VCaP (cell line): Measurements from ENCODE around the gene SDS.
A peak's percentile ranks its signal among the peaks of the same experiment; 100 is the strongest.
"Not testable (repeated sequence)": the region's sequence is repeated elsewhere in the genome, so short reads cannot be mapped to it uniquely, and the experiment has no call there.

Source experiments
- H3K27ac ChIP-seq: fragments of 450-650 bp; 2 replicates; pipeline ENCODE4 v1.5.1; 2017
- TF ChIP-seq, protein P1 (sequence below): fragments of 450-650 bp; conservative IDR thresholded peaks from 2 replicates; pipeline ENCODE4 v1.5.1; 2017; ENCODE audit warnings: mild to moderate bottlenecking, moderate library complexity

SDS gene

DNA sequence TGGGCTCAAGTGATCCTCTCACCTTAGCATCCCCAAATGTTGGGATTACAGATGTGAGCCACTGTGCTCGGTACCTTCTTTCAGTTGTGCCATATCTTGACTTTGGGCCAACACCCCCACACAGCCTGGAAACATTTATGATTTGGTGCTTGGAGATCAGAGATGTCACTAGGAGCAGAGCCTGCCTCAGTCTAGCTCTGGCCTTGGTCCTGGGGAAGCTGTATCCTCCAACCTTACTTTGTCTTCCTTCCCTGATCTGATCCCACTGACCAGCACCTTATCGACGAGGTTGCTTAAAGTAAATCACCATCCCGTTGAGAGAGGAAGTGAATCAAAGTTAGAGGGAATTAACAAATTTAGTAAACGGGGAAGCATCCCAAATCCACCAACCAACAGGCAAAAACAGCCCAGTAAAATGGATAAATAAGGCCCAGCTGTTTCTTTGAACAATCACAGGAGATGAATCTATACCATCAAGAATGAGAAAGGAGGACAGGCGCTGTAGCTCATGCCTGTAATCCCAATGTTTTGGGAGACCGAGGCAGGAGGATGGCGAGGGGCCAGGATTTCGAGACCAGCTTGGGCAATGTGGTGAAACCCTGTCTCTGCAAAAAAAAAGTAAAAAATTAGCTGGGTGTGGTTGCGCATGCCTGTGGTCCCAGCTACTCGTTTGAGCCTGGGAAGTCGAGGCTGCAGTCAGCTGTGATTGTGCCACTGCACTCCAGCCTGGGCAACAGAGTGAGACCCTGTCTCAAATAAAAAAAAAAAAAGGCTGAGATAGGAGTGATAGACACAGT is 41.9 kb downstream of the SDS start:
- TF ChIP-seq, protein P1, sequence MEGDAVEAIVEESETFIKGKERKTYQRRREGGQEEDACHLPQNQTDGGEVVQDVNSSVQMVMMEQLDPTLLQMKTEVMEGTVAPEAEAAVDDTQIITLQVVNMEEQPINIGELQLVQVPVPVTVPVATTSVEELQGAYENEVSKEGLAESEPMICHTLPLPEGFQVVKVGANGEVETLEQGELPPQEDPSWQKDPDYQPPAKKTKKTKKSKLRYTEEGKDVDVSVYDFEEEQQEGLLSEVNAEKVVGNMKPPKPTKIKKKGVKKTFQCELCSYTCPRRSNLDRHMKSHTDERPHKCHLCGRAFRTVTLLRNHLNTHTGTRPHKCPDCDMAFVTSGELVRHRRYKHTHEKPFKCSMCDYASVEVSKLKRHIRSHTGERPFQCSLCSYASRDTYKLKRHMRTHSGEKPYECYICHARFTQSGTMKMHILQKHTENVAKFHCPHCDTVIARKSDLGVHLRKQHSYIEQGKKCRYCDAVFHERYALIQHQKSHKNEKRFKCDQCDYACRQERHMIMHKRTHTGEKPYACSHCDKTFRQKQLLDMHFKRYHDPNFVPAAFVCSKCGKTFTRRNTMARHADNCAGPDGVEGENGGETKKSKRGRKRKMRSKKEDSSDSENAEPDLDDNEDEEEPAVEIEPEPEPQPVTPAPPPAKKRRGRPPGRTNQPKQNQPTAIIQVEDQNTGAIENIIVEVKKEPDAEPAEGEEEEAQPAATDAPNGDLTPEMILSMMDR: no peak
- no peak overlapping the region for H3K27ac ChIP-seq

DNA sequence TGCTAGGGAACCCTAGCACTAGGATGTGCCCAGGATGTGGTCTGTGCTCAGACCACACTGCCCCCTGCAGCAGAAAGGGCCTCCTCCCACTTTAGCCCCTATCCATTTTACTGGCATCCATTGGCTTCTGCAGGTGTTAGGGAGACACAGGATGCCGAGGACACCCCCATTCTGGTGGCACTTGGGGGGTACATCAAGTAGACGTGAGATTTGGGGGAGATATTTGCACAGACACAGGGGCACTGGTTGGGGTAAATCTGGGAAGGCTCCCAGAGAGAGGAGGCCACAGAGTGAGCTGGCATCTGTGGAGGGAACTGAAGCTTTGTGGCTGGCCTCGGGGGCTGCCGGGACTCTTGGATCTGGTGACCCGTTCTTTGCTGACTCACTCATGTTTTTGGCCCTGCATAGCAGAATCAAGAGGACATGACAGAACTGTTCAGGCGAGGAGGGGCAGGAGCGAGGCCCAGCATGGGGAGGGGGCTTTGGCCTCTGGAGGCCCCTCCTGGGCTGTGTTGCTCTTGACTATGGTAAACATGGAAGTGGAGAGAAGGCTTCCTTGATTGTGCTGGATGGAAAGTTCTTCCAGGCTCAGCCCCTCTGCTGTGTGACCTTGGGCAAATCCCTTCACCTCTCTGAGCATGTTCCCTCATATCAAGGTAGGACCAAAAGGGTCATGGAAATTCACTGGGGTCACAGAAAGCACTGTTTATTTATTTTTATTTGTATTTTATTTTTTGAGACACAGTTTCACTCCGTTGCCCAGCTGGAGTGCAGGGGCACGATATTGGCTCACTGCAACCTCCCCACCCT is 43.5 kb downstream of the SDS start:
- peak overlapping the region; percentile 86 for H3K27ac ChIP-seq
- TF ChIP-seq, protein P1: 0 out of 2 replicates have a peak, but pooled peaks have one; percentile 6

DNA sequence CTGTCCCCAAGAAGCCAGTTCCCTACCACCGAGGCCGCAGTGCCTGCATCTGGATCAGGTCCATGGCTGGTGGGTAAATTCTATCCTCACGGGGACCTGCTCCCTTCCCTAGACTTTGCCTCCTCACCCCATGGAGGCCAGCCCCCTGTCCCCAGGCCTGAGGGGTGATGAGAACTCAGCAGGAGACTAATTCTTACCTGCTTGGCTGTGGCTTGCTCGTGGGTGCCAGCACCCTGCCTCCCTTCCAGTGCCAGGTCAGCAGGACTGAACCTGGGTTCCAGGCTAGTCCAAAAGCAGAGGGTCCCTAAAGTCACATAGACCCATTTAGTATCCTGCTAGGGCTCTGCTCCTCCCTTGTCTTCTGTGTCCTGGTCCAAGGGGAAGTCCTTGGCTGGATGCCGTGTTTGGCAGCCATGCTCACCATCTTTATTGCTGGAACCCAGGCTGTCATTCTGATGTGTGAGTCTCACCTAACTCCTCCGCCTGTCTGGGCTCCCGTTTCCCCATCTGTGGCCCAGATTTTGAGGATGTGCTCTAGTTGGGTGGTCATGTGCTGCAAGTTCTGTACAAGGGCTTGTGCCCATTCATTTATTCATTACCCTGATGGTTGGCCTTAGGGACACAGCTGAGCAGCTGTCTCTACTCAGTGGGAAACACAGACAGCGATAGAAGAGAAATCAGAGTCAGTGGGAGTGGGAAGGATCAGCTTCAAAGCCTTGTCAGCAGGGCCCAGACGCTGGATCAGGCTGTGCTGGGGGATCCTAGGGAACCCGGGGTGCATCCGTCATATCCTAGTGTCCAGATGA is 44.4 kb downstream of the SDS start:
- peak overlapping the region; percentile 86 for H3K27ac ChIP-seq
- TF ChIP-seq, protein P1: no peak

DNA sequence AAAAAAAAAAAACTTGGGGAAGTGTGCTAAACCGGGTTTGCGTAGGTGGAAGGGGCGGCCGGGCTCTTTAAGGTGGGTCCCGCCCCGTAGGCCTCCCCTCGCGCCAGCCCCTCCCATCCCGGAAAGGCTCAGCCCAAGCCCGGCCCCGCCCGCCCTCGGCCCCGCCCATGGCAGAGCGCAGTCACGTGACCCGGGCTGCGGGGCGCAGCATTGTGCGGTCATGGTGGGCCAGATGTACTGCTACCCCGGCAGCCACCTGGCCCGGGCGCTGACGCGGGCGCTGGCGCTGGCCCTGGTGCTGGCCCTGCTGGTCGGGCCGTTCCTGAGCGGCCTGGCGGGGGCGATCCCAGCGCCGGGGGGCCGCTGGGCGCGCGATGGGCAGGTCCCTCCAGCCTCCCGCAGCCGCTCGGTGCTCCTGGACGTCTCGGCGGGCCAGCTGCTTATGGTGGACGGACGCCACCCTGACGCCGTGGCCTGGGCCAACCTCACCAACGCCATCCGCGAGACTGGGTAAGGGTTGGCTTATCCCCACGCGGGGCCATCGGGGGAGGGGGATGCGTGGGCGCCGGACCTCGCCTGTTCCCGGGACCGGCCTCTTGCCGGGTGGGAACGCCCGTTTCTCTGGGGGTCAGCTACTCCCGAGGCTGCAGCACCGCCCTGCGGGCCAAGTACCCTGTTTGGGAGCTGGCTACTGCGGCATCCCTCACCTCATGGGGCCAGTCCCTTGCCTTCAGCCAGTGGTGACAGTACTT is 45.1 kb downstream of the SDS start, which contains the start of gene PLBD2:
Gene PLBD2, plus strand, starts transcription at position 207 of the 752 bp plus-strand sequence. Its CDS starts 14 bp downstream, at position 221.
- peak within 1 kb of the TSS; percentile 86 for H3K27ac ChIP-seq
- TF ChIP-seq, protein P1: no peak

DNA sequence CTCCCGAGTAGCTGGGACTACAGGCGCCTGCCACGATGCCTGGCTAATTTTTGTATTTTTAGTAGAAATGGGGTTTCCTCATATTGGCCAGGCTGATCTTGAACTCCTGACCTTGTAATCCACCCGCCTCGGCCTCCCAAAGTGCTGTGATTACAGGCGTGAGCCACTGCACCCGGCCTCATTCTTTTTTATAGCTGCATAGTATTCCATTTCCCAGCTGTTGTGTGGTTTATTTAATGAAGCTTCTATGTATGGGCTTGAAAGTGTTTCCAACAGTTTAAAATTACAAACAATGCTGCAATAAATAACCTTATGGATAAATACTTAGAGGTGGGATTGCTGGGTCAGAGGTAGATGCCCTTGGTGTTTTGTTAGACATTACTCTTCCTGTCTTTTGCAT is 49.5 kb downstream of the SDS start:
- not testable (repeated sequence) for H3K27ac ChIP-seq

DNA sequence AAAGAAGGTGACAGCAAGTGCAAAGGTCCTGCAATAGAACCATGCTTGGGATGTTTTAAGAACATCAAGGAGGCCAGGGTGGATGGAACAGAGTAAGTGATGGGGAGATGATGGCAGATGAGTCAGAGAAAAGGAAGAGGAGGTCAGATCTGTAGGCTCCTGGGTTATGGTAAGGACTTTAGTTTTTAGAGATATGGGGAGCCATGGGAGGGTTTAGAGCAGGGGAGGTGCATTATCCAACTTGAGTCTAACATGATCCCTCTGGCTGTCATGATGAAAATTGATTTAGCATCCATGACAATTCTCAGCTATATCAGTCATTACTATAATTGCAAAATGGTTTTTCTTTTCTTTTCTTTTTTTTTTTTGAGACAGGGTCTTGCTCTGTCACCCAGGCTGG is 52.6 kb downstream of the SDS start:
- TF ChIP-seq, protein P1: no peak
- no peak overlapping the region for H3K27ac ChIP-seq

DNA sequence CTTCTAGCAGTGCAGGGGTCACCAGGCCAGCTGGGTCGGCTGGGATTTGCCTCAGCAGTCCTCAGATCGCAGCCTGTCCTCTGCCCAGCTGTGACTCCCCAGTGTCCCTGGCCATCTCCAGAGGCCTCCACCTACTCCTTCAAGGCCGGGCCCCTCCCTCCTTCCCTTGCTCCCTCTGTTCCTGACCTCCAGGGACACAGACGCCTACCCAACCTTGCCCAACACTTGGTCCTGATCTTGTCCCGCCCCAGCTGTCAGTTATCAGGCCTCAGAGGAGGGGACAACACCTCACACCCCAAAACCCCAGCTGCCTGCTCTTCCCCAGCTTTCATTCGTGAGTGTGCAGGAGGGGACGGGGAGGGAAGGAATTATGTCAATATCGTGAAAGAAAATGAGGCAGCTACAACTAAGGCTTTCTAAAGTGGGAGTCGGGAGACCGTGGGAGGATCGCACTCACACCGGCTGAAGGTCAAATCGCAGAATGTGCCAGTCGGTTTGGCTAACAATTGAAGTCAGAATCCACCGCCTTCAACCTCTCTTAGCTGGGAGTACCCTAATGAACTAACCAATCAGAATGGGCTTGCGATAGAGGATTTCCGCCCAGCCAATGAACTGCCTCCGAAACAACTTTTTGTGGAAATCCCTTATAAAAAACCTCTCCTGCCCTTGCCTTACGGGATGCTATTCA is 54.7 kb downstream of the SDS start:
- TF ChIP-seq, protein P1: no peak
- no peak overlapping the region for H3K27ac ChIP-seq
